A549 (cell line): ENCODE measurements around the gene SLAMF8. TPM values are rescaled to one million over a fixed set of nuclear protein-coding genes. Genes with fewer than 3 reads are reported as not detected.
A peak's percentile ranks its signal among the peaks of the same experiment; 100 is the strongest.

Source experiments
- ATAC-seq, 2 experiments: fragments of 200-7000 bp in 1 of 2; fragments of >200 bp in 1 of 2; cut with Nextera tagmentation in 1 of 2; cut with Tn5 transposase in 1 of 2; 3 replicates each; pipeline versions ENCODE4 v1.8.0 to v1.9.1; 2018 to 2020; ENCODE audit warnings: mild to moderate bottlenecking in 1 of 2, moderate library complexity in 1 of 2
- CTCF ChIA-PET: fragments of 300-600 bp; sonication (Branson Sonifier 250); formaldehyde crosslinking; extraction: SDS; loops from one replicate; lab custom pipeline; 2021; ENCODE audit warnings: antibody characterized with exemption, inconsistent platforms; lab: Yijun Ruan, JAX
- POLR2A ChIA-PET: fragments of 350-600 bp; formaldehyde crosslinking; extraction: SDS; loops from one replicate; lab custom pipeline; 2021; ENCODE audit warnings: antibody characterized with exemption, inconsistent platforms; lab: Yijun Ruan, JAX
- DNase-seq, 2 experiments: peaks; one replicate each; pipeline versions ENCODE4 v3.0.0 to v3.0.0-alpha.2; 2011 to 2016; ENCODE audit warnings: low read depth in 1 of 2, low spot score in 1 of 2
- FAIRE-seq: peaks from 2 replicates; lab custom pipeline; 2011; peaks lifted over from hg19 to GRCh38; lab: Jason Lieb, UNC
- H3K27ac ChIP-seq, 2 experiments: fragments of >200 bp; sonication (Bioruptor Twin); formaldehyde crosslinking; 3 replicates each; pipeline ENCODE4 v1.5.1; 2016 to 2017
- H3K4me1 ChIP-seq: fragments of >200 bp; sonication (Bioruptor Twin); formaldehyde crosslinking; 3 replicates; pipeline ENCODE4 v1.6.1; 2016
- H3K4me2 ChIP-seq: fragments of >200 bp; sonication (Bioruptor Twin); formaldehyde crosslinking; 3 replicates; pipeline ENCODE4 v1.6.1; 2016
- H3K4me3 ChIP-seq: fragments of >200 bp; sonication (Bioruptor Twin); formaldehyde crosslinking; 3 replicates; pipeline ENCODE4 v1.5.1; 2016
- H3K9me3 ChIP-seq: fragments of >200 bp; sonication (Bioruptor Twin); formaldehyde crosslinking; 3 replicates; pipeline ENCODE4 v1.6.1; 2016
- CHD2 ChIP-seq: fragments of 150-350 bp; IDR thresholded peaks from 2 replicates; pipeline ENCODE4 v1.6.1; 2014; ENCODE audit warnings: low read length; ENCODE audit not compliant: partially characterized antibody
- EHMT2 ChIP-seq: fragments of 200-600 bp; sonication (generic); IDR thresholded peaks from 2 replicates; pipeline ENCODE4 v1.6.1; 2016; ENCODE audit warnings: antibody characterized with exemption, low read depth, mild to moderate bottlenecking, moderate library complexity
- EP300 ChIP-seq, 2 experiments: fragments of >200 bp; sonication (Bioruptor Twin); formaldehyde crosslinking; IDR thresholded peaks; 2 replicates in 1 of 2; 3 replicates in 1 of 2; pipeline ENCODE4 v1.6.1; 2016 to 2017
- FOSB ChIP-seq: fragments of 250-450 bp; sonication (Bioruptor Pico); IDR thresholded peaks from 2 replicates; pipeline ENCODE4 v1.5.0; 2020; ENCODE audit warnings: mild to moderate bottlenecking, moderate library complexity
- FOSL2 ChIP-seq, 2 experiments: fragments of 450-650 bp in 1 of 2; fragments of >200 bp in 1 of 2; sonication (Bioruptor Twin) in 1 of 2; formaldehyde crosslinking; IDR thresholded peaks; 2 replicates each; pipeline versions ENCODE4 v1.5.0 to v1.6.1; 2016 to 2020; ENCODE audit warnings: mild to moderate bottlenecking in 1 of 2, moderate library complexity in 1 of 2
- GATA3 ChIP-seq: IDR thresholded peaks from 2 replicates; pipeline ENCODE4 v1.6.1; 2012; ENCODE audit warnings: borderline replicate concordance
- HDAC2 ChIP-seq: fragments of 200-600 bp; sonication (generic); IDR thresholded peaks from 2 replicates; pipeline ENCODE4 v1.6.1; 2016
- HEYL ChIP-seq: fragments of 250-450 bp; sonication (Bioruptor Pico); IDR thresholded peaks from 2 replicates; pipeline ENCODE4 v1.8.0; 2021; ENCODE audit warnings: mild to moderate bottlenecking, moderate library complexity
- HOXA7 ChIP-seq: fragments of 250-450 bp; sonication (Bioruptor Pico); IDR thresholded peaks from 2 replicates; pipeline ENCODE4 v1.5.0; 2020; ENCODE audit warnings: mild to moderate bottlenecking, moderate library complexity
- HOXB5 ChIP-seq: fragments of 250-450 bp; sonication (Bioruptor Pico); IDR thresholded peaks from 2 replicates; pipeline ENCODE4 v1.5.0; 2020; ENCODE audit warnings: mild to moderate bottlenecking, moderate library complexity
- KDM5A ChIP-seq: fragments of 200-600 bp; sonication (generic); IDR thresholded peaks from 2 replicates; pipeline ENCODE4 v1.6.1; 2016; ENCODE audit warnings: antibody characterized with exemption, mild to moderate bottlenecking
- MAFK ChIP-seq: fragments of 450-650 bp; IDR thresholded peaks from 2 replicates; pipeline ENCODE4 v1.6.1; 2014; ENCODE audit not compliant: partially characterized antibody
- RFX5 ChIP-seq: fragments of 450-650 bp; IDR thresholded peaks from 2 replicates; pipeline ENCODE4 v1.7.1; 2014; ENCODE audit warnings: antibody characterized with exemption, mild to moderate bottlenecking, moderate library complexity
- SREBF2 ChIP-seq: fragments of 450-650 bp; IDR thresholded peaks from 2 replicates; pipeline ENCODE4 v1.6.1; 2014; ENCODE audit warnings: mild to moderate bottlenecking, moderate library complexity
- TFCP2L1 ChIP-seq: fragments of 250-450 bp; sonication (Bioruptor Pico); IDR thresholded peaks from 2 replicates; pipeline ENCODE4 v1.5.0; 2021; ENCODE audit warnings: mild to moderate bottlenecking
- ZC3H11A ChIP-seq: fragments of 450-650 bp; IDR thresholded peaks from 2 replicates; pipeline ENCODE4 v1.6.1; 2014; ENCODE audit warnings: antibody characterized with exemption, mild to moderate bottlenecking
- ZFP36 ChIP-seq: fragments of 450-650 bp; IDR thresholded peaks from 2 replicates; pipeline ENCODE4 v1.6.1; 2014; ENCODE audit warnings: borderline replicate concordance; ENCODE audit not compliant: partially characterized antibody
- ZNF302 ChIP-seq: fragments of 250-450 bp; sonication (Bioruptor Pico); IDR thresholded peaks from 2 replicates; pipeline ENCODE4 v1.9.0; 2021; ENCODE audit warnings: inconsistent platforms, mild to moderate bottlenecking, moderate library complexity
- ZSCAN20 ChIP-seq: fragments of 250-450 bp; sonication (Bioruptor Pico); IDR thresholded peaks from 2 replicates; pipeline ENCODE4 v1.8.0; 2022; ENCODE audit warnings: mild to moderate bottlenecking, moderate library complexity
- WGBS: methylation state at CpG from one replicate; pipeline ENCODE4 v1.1.6; 2017; ENCODE audit errors: missing lambda C conversion rate; 5-methylcytosine and 5-hydroxymethylcytosine counted together
- polyA minus RNA-seq: library from RNA; depleted of rRNA, polyadenylated mRNA; stranded (reverse); fragments of >200 nt; gene quantifications from 2 replicates; pipeline ENCODE4 v1.2.3, GENCODE V29; 2011; rRNA and poly(A)+ RNA removed
- polyA plus RNA-seq, 4 experiments: library from polyadenylated mRNA; depleted of rRNA in 3 of 4; stranded (reverse); fragments of >200 nt; fragmentation: RNase III in 1 of 4; extraction: RNeasy Plus Mini Kit Qiagen cat#74134 plus additional on column Dnase treatment in 1 of 4; gene quantifications; 2 replicates in 3 of 4; 3 replicates in 1 of 4; pipeline ENCODE4 v1.2.3, GENCODE V29; 2011 to 2017
- TF ChIP-seq, protein P1 (sequence below): IDR thresholded peaks from 2 replicates; pipeline ENCODE4 v1.6.1; 2012
- TF ChIP-seq, protein P2 (sequence below): fragments of 250-450 bp; sonication (Bioruptor Pico); IDR thresholded peaks from 2 replicates; pipeline ENCODE4 v1.5.0; 2021; ENCODE audit warnings: mild to moderate bottlenecking, moderate library complexity, borderline replicate concordance
- TF ChIP-seq, protein P3 (sequence below): fragments of 200-600 bp; sonication (generic); IDR thresholded peaks from 2 replicates; pipeline ENCODE4 v1.6.1; 2016; ENCODE audit warnings: antibody characterized with exemption, mild to moderate bottlenecking, moderate library complexity

Gene SLAMF8
- polyA plus RNA-seq (2011; rRNA removed) (not detected in 2 replicates), polyA plus RNA-seq (2017; fragmentation: RNase III; extraction: RNeasy Plus Mini Kit Qiagen cat#74134 plus additional on column Dnase treatment) (0.07 TPM in 1 of 3 replicates, not detected in the others), polyA minus RNA-seq (not detected in 2 replicates)
- not detected in 2 replicates for polyA plus RNA-seq (2012; cell fraction: cytosol; rRNA removed)
- polyA plus RNA-seq (2012; cell fraction: nucleus; rRNA removed) = not detected in 2 replicates

DNA sequence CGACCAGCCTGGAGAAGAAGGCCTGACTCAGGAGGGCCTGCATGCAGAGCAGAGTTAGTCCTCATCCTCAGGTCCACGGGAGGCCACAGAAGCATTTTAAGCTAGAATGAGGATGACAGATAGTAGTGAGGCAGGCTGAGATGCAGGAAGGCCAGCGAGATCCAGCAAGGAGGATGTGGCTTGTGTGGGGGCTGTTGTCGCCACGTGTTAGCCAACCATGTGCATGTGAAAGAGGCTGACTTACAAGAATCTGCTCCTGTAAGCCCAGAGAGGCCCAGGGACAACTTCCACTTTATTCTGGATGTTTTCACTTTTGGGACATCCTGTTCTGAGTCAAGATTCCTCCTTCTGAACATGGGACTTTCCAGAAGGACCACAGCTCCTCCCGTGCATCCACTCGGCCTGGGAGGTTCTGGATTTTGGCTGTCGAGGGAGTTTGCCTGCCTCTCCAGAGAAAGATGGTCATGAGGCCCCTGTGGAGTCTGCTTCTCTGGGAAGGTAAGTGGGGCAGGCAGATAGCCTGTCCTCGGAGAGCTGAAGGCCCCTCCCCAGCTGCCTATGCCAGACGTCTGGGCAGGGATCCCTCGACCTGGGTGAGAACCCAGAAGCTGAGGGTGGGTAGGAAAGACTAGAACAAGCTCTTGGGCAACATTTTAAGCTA is at the start of gene SLAMF8:
Gene SLAMF8, plus strand, starts transcription at position 433 of the 661 bp plus-strand sequence. Its CDS starts 26 bp downstream, at position 459.
- no peak for DNase-seq
- Histone ChIP-seq H3K9me3 (no peaks in the 10 kb centered on the region), H3K4me1 (no peaks in the 10 kb centered on the region)
- POLR2A ChIA-PET = no interaction called here
- TF ChIP-seq HOXB5 (CRISPR knock-in tag) = no peak
- TF ChIP-seq, all 56 proteins: peak for 0
- CTCF ChIA-PET = interaction anchor here (1.1 to 8.9 kb wide), 4 partner anchors 28 to 67 kb away, joined by 3 to 55 read pairs (median 4); no protein-coding TSS in a partner anchor
- 63% methylated on average over 11 of the region's 11 CpGs for WGBS
- ATAC-seq (no peak), FAIRE-seq (no peak)
- H3K4me3 ChIP-seq = no peak within 1 kb of the TSS
- no peak within 1 kb of the TSS for H3K4me2 ChIP-seq
- H3K27ac ChIP-seq = no peak within 1 kb of the TSS

DNA sequence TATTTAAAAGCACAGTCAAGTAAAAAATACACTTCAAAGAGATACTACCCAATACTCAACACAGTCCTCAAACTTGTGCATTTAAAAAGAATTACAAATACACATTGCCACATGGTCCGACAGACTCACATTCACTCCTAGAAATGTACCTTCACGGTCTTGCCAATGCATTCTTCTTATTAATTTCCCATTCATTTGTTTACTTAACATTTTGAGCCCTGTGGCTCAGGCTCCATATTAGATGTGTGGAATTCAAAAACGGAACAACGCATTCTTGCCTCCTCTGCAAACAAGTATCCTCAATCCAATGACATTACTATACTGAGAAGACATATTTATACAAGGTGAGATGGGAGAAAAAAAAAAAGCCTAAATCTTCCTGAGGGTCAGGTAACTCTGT is 48.4 kb upstream of the SLAMF8 start:
- CTCF ChIA-PET = interaction anchor here (0.9 to 7.7 kb wide), 8 partner anchors 14 to 618 kb away, joined by 3 to 82 read pairs (median 5); no protein-coding TSS in a partner anchor
- 72% methylated on average over 4 of the region's 4 CpGs for WGBS
- no peak overlapping the region for H3K4me2 ChIP-seq
- TF ChIP-seq FOSB (CRISPR knock-in tag) = no peak
- TF ChIP-seq MAFK = no peak
- TF ChIP-seq, protein P1, sequence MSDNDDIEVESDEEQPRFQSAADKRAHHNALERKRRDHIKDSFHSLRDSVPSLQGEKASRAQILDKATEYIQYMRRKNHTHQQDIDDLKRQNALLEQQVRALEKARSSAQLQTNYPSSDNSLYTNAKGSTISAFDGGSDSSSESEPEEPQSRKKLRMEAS = no peak
- no peak for TF ChIP-seq CHD2
- no peak for TF ChIP-seq FOSL2 (IDR thresholded peaks at IDR 0.05)
- no peak for TF ChIP-seq FOSL2 (CRISPR knock-in tag; IDR thresholded peaks at IDR 0.05)
- TF ChIP-seq TFCP2L1 (CRISPR knock-in tag) = no peak
- TF ChIP-seq, all 56 proteins: peak for 0
- Histone ChIP-seq H3K27ac (no peak overlapping the region), H3K9me3 (0 out of 3 replicates have a peak, but pooled peaks cover 3% of the 10 kb centered on the region), H3K4me3 (no peak overlapping the region), H3K4me1 (peaks cover 9% of the 10 kb centered on the region; the same call in 2 of the 3 replicates)
- POLR2A ChIA-PET = no interaction called here
- no peak for FAIRE-seq
- DNase-seq = no peak
- ATAC-seq = no peak

DNA sequence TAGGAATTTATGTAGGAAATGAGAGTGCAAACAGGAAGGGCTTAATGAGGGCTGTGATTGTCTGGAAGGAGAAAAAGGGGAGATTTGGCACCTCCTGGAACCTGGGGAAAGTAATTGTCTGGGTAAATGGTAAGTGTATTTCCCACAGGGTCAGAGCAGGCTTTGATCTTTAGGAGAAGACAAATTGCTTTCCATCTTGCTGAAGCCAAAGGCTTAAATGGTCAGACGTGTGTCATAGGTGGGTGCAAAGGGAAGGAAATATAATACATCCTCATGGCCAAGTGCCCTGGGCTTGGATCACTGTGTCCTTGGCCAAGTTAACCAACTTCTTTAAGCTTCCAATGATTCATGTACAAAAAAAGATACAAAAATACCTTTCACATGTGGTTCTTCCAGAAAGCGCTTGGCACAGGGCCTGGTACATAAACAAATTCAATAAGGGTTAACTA is 47.2 kb upstream of the SLAMF8 start:
- Histone ChIP-seq H3K4me2 (no peak overlapping the region), H3K27ac (peak overlapping the region in 1 of 2 experiments; percentile 11; a peak in 3 of 6 replicates), H3K4me1 (peaks cover 9% of the 10 kb centered on the region; the same call in 2 of the 3 replicates), H3K4me3 (no peak overlapping the region), H3K9me3 (0 out of 3 replicates have a peak, but pooled peaks cover 3% of the 10 kb centered on the region)
- TF ChIP-seq, protein P2, sequence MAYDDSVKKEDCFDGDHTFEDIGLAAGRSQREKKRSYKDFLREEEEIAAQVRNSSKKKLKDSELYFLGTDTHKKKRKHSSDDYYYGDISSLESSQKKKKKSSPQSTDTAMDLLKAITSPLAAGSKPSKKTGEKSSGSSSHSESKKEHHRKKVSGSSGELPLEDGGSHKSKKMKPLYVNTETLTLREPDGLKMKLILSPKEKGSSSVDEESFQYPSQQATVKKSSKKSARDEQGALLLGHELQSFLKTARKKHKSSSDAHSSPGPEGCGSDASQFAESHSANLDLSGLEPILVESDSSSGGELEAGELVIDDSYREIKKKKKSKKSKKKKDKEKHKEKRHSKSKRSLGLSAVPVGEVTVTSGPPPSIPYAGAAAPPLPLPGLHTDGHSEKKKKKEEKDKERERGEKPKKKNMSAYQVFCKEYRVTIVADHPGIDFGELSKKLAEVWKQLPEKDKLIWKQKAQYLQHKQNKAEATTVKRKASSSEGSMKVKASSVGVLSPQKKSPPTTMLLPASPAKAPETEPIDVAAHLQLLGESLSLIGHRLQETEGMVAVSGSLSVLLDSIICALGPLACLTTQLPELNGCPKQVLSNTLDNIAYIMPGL = no peak
- no peak for TF ChIP-seq EHMT2
- TF ChIP-seq GATA3 = no peak
- no peak for TF ChIP-seq HDAC2
- no peak for TF ChIP-seq ZC3H11A
- TF ChIP-seq HEYL (CRISPR knock-in tag) = no peak
- no peak for TF ChIP-seq HOXB5 (CRISPR knock-in tag)
- TF ChIP-seq ZFP36 = no peak
- TF ChIP-seq MAFK = no peak
- TF ChIP-seq, protein P1 = no peak
- no peak for TF ChIP-seq KDM5A
- TF ChIP-seq, protein P3, sequence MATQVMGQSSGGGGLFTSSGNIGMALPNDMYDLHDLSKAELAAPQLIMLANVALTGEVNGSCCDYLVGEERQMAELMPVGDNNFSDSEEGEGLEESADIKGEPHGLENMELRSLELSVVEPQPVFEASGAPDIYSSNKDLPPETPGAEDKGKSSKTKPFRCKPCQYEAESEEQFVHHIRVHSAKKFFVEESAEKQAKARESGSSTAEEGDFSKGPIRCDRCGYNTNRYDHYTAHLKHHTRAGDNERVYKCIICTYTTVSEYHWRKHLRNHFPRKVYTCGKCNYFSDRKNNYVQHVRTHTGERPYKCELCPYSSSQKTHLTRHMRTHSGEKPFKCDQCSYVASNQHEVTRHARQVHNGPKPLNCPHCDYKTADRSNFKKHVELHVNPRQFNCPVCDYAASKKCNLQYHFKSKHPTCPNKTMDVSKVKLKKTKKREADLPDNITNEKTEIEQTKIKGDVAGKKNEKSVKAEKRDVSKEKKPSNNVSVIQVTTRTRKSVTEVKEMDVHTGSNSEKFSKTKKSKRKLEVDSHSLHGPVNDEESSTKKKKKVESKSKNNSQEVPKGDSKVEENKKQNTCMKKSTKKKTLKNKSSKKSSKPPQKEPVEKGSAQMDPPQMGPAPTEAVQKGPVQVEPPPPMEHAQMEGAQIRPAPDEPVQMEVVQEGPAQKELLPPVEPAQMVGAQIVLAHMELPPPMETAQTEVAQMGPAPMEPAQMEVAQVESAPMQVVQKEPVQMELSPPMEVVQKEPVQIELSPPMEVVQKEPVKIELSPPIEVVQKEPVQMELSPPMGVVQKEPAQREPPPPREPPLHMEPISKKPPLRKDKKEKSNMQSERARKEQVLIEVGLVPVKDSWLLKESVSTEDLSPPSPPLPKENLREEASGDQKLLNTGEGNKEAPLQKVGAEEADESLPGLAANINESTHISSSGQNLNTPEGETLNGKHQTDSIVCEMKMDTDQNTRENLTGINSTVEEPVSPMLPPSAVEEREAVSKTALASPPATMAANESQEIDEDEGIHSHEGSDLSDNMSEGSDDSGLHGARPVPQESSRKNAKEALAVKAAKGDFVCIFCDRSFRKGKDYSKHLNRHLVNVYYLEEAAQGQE = no peak
- TF ChIP-seq HOXA7 (CRISPR knock-in tag) = no peak
- no peak for TF ChIP-seq ZSCAN20
- TF ChIP-seq RFX5 = no peak
- TF ChIP-seq ZNF302 = no peak
- TF ChIP-seq EP300 (IDR thresholded peaks at IDR 0.05) = no peak
- TF ChIP-seq SREBF2 = no peak
- POLR2A ChIA-PET = no interaction called here
- CTCF ChIA-PET = interaction anchor here (1.1 to 7.7 kb wide), 4 partner anchors 19 to 619 kb away, joined by 4 to 82 read pairs (median 6); no protein-coding TSS in a partner anchor
- ATAC-seq = no peak
- no peak for DNase-seq
- 88% methylated on average over 2 of the region's 2 CpGs for WGBS
- FAIRE-seq = no peak
